ENCODE measurements around the gene MYO5B. TPM values are rescaled to one million over a fixed set of nuclear protein-coding genes. Genes with fewer than 3 reads are reported as not detected.
A peak's percentile ranks its signal among the peaks of the same experiment; 100 is the strongest.
"Not testable (repeated sequence)": the region's sequence is repeated elsewhere in the genome, so short reads cannot be mapped to it uniquely, and the experiment has no call there.

The MYO5B gene
- 10 to 100 TPM in 2 of 4 donors, 1 to 10 TPM in 1, under 1 TPM in 1; 0.63 to 31.0 (median 13.0) TPM for total RNA-seq

DNA sequence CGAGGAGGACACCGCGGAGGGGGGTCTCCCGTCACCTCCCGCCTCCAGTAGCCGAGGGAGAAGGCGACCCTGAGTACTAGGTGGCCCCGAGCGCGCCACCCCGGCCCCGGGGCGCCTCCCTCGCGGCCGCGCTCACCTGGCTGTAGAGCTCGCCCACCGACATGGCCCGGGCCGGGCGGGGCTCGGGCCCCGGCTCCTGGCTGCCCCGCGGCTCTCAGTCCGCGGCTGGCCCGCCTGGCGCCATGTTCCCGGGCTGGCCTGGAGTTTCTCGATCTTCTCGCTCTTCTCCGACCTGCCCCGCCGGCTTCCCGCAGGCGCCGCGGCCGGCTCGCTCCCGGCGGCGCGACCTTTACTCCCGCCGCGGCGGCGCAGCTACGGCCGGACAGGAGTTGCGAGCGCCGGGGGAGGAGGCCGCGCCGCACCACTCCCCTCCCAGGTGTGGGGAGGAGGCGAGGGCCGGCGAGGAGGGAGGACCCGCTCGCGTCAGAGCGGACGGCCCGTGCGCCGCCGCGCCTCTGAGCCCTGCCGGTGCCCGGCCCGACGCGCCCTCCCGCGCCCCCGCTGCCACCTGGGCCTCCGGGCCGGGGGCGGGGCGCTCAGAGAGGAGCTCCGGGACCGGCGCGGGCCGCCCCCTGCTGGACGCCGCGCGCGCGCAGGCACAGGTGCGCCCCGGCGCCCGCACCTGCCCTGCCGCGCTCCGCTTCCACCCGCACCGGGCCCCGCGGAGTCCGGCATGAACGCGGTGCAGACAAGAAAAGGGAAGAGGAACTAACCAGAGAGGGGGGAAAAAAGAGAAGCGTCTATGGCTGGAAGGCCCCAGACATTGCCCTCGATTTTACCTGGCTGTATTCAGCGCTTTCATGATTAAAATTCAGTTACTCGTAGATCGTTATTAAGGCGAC, at the start of gene MYO5B:
Gene MYO5B (minus strand): TSS at position 517 of the 902 bp plus-strand sequence. CDS start 354 bp downstream, at position 163.
- ATAC-seq (ENCODE audit: low FRiP score), result peak; percentile 78
- no peak for DNase-seq (ENCODE audit: low spot score)
- TF ChIP-seq, protein P1, sequence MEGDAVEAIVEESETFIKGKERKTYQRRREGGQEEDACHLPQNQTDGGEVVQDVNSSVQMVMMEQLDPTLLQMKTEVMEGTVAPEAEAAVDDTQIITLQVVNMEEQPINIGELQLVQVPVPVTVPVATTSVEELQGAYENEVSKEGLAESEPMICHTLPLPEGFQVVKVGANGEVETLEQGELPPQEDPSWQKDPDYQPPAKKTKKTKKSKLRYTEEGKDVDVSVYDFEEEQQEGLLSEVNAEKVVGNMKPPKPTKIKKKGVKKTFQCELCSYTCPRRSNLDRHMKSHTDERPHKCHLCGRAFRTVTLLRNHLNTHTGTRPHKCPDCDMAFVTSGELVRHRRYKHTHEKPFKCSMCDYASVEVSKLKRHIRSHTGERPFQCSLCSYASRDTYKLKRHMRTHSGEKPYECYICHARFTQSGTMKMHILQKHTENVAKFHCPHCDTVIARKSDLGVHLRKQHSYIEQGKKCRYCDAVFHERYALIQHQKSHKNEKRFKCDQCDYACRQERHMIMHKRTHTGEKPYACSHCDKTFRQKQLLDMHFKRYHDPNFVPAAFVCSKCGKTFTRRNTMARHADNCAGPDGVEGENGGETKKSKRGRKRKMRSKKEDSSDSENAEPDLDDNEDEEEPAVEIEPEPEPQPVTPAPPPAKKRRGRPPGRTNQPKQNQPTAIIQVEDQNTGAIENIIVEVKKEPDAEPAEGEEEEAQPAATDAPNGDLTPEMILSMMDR (IDR thresholded peaks at IDR 0.05), result no peak

DNA sequence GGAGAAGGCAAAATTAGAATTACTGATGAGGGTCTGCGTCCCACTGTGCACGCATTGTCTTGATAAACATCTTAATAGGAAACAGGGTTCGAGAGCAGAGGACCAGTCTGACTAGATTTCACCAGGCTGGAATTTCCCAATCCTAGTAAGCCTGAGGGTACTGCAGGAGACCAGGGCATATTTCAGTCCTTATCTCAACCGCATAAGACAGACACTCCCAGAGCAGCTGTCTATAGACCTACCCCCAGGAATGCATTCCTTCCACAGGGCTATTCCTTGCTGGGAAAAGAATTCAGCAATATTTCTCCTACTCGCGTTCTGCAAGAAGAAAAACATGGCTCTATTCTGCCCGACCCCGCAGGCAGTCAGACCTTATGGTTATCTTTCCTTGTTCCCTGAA, 46.8 kb upstream of the MYO5B start:
- ATAC-seq (ENCODE audit: low FRiP score); DNase-seq (ENCODE audit: low spot score): not testable (repeated sequence)

DNA sequence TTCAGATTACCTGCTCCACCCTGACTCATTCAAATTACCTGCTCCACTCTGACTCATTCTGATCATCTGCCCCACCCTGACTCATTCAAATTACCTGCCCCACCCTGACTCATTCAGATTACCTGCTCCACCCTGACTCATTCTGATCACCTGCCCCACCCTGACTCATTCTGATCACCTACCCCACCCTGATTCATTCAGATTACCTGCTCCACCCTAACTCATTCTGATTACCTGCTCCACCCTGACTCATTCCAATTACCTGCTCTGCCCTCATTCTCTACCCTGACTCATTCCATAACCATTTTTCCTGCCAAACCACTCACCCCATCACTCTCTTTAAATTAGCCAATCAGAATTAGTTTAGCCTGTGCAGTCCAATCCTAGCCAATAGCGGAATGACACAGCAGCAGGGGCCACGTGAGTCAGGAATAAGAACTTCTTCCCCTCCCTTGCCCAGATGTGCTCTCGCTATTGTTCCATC, 45.2 kb upstream of the MYO5B start:
- DNase-seq (ENCODE audit: low spot score) (no peak), ATAC-seq (ENCODE audit: low FRiP score) (no peak)
- TF ChIP-seq, protein P1 (IDR thresholded peaks at IDR 0.05), result no peak

DNA sequence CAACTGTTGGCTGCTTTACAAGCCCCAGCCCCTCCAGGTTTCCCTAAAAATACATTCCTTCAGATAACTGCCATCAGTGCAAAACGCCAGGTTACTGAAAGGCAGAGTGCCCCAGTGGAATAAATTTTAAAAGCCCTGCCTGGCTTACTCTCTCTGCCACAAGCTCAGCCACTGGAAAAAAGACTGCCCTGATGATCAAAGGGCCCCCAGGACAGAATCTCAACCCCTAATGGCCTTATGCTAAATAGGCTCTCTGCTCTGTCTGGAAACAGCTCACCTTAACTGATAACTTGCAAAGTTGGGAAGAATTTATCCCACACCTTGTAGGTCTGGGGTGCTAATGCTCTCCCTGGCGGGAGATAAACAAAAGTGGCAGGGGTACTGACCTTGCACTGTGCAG, 37.5 kb upstream of the MYO5B start:
- no peak for ATAC-seq (ENCODE audit: low FRiP score)

DNA sequence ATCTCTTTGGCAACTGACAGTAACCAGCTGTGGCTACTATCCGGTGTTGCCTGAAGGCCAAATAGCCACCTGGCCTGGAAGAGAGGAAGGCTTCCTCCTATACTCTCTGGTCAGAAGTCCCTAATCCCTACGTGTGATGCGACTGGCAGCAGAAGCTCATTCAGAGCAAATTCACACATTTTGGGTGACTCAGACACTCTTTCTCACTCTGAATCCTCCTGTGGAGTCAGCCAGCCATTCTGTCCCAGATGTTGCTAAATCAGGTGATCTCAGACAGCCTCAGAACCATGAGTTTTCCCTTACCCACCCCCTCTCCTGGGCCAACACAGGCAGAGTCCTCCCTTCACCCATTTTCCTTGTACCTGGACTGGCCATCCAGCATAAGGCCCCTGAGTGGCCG, 36.7 kb upstream of the MYO5B start:
- ATAC-seq (ENCODE audit: low FRiP score) (no peak), DNase-seq (ENCODE audit: low spot score) (no peak)
- TF ChIP-seq, protein P1 (IDR thresholded peaks at IDR 0.05), result no peak

More for the DNA sequence above, 37.5 kb upstream of the MYO5B start:
- DNase-seq (ENCODE audit: low spot score), result no peak
- TF ChIP-seq, protein P1 (IDR thresholded peaks at IDR 0.05), result no peak

DNA sequence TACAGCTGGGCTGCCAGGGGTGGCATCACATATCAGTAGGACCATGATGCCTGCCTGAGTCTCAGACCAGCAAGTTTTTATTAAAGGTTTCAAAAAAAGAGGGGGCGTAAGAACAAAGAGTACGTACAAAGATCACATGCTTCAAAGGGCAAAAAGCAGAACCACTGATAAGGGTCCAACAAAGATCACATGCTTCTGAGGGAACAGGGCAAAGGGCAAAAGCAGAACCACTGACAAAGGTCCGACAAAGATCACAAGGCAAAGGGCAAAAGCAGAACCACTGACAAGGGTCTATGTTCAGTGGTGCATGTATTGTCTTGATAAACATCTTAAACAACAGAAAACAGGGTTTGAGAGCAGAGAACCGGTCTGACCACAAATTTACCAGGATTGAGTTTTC, 25.3 kb upstream of the MYO5B start:
- DNase-seq (ENCODE audit: low spot score); ATAC-seq (ENCODE audit: low FRiP score): not testable (repeated sequence)

DNA sequence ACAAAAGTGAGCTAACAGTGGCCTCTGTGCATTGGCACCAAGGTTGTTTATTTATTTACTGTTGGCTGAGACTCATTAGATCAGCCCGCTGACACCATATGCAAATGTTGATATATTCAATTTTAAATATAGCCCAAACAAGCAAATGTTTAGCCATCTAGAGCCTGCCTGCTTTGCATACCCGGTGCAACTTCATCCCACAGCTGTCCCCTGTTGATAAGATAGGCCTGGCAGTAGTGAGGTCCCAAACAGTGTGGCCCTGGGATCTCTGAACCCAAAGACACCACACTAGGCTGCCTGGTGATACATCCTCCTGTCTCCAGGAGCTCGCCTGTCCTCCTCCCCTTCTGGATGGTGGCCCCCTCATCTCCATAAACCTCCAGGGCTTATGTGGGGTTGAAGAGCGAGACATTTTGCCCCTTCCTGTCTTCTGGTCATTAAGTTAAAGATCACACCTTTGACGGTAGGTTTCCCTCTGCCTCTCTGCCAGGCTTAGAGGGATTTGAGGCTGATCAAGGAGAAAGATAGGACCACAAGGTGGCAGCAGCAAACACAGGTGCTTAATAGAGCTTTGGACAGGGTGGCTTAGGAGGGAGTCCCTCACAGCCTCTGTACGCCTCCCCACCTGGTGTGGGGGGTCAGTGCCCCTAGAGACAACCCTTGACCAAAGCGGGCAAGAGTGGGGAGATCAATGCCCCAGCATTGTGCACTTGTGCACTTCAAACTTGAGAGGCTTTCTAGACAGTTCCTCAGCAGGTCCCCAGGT, 23.7 kb upstream of the MYO5B start:
- no peak for DNase-seq (ENCODE audit: low spot score)
- no peak for ATAC-seq (ENCODE audit: low FRiP score)

More for the DNA sequence above, 23.7 kb upstream of the MYO5B start:
- TF ChIP-seq, protein P1 (IDR thresholded peaks at IDR 0.05), result no peak

All from omental fat pad (tissue), 4 donors.